K562 (cell line): ENCODE data around the gene CCDC116. TPM values are rescaled to one million over a fixed set of nuclear protein-coding genes. Genes with fewer than 3 reads are reported as not detected.

ENCODE experiments used
- HDGF ChIP-seq: fragments of 450-650 bp; IDR thresholded peaks from 2 replicates; pipeline ENCODE4 v1.6.1; 2016
- MYNN ChIP-seq, 2 experiments: sonication (generic); formaldehyde crosslinking in 1 of 2; IDR thresholded peaks; 2 replicates each; pipeline versions ENCODE4 v1.5.0 to v1.6.1; 2016 to 2020; ENCODE audit warnings: antibody characterized with exemption in 1 of 2, missing genetic modification reagents in 1 of 2
- PHF21A ChIP-seq: fragments of 450-650 bp; IDR thresholded peaks from 2 replicates; pipeline ENCODE4 v1.6.1; 2017; ENCODE audit warnings: low read depth, borderline replicate concordance
- PTBP1 ChIP-seq: fragments of 200-400 bp; formaldehyde crosslinking; IDR thresholded peaks from 2 replicates; pipeline ENCODE4 v1.6.1; 2017; ENCODE audit warnings: low read depth, low read length
- RBM22 ChIP-seq: fragments of 200-400 bp; formaldehyde crosslinking; IDR thresholded peaks from 2 replicates; pipeline ENCODE4 v1.6.1; 2018; ENCODE audit warnings: low read length, low read depth; ENCODE audit not compliant: poor library complexity, severe bottlenecking
- RUNX1 ChIP-seq: sonication (generic); IDR thresholded peaks from 2 replicates; pipeline ENCODE4 v1.6.1; 2016; ENCODE audit warnings: antibody characterized with exemption, low read depth
- SAP30 ChIP-seq: fragments of 200-600 bp; sonication (generic); IDR thresholded peaks from 2 replicates; pipeline ENCODE4 v1.6.1; 2012; ENCODE audit warnings: borderline replicate concordance, low read depth, mild to moderate bottlenecking, moderate library complexity, low read length, control low read depth, inconsistent platforms; ENCODE audit not compliant: insufficient read depth, poor library complexity, severe bottlenecking
- SOX6 ChIP-seq: fragments of 450-650 bp; IDR thresholded peaks from 2 replicates; pipeline ENCODE4 v1.6.1; 2014; ENCODE audit warnings: mild to moderate bottlenecking
- SPI1 ChIP-seq: IDR thresholded peaks from 2 replicates; pipeline ENCODE4 v1.6.1; 2011; ENCODE audit warnings: low read depth, low read length, control low read depth, borderline replicate concordance
- STAG1 ChIP-seq: sonication (generic); formaldehyde crosslinking; IDR thresholded peaks from 2 replicates; pipeline ENCODE4 v1.5.0; 2020; ENCODE audit warnings: missing genetic modification reagents, borderline replicate concordance
- WHSC1 ChIP-seq: IDR thresholded peaks from one replicate; pipeline ENCODE4 v1.6.1; 2012; ENCODE audit warnings: low read length, control low read depth, inconsistent platforms
- ZBTB1 ChIP-seq: sonication (generic); formaldehyde crosslinking; IDR thresholded peaks from 2 replicates; pipeline ENCODE4 v1.8.1; 2023; ENCODE audit warnings: missing genetic modification reagents, low read depth, mild to moderate bottlenecking, borderline replicate concordance
- ZC3H4 ChIP-seq: sonication (generic); formaldehyde crosslinking; IDR thresholded peaks from 2 replicates; pipeline ENCODE4 v1.9.0; 2021; ENCODE audit warnings: missing genetic modification reagents, borderline replicate concordance
- ZNF124 ChIP-seq: sonication (generic); formaldehyde crosslinking; IDR thresholded peaks from 2 replicates; pipeline ENCODE4 v1.8.1; 2022; ENCODE audit warnings: missing genetic modification reagents
- ZNF184 ChIP-seq: sonication (generic); formaldehyde crosslinking; IDR thresholded peaks from 2 replicates; pipeline ENCODE4 v1.5.0; 2020; ENCODE audit warnings: missing genetic modification reagents
- ZNF282 ChIP-seq: sonication (generic); formaldehyde crosslinking; IDR thresholded peaks from 2 replicates; pipeline ENCODE4 v1.8.1; 2023; ENCODE audit warnings: missing genetic modification reagents
- ZNF639 ChIP-seq, 2 experiments: fragments of 200-800 bp in 1 of 2; sonication (Bioruptor generic) in 1 of 2; sonication (generic) in 1 of 2; formaldehyde crosslinking in 1 of 2; IDR thresholded peaks in 1 of 2; conservative IDR thresholded peaks in 1 of 2; 2 replicates each; pipeline versions ENCODE4 v1.5.0 to v1.6.1; 2016 to 2020; ENCODE audit warnings: missing compliant biosample characterization in 1 of 2, missing genetic modification characterization in 1 of 2, missing genetic modification reagents in 1 of 2
- ZSCAN29 ChIP-seq: fragments of 450-650 bp; IDR thresholded peaks from 2 replicates; pipeline ENCODE4 v1.6.1; 2017
- polyA plus RNA-seq, 8 experiments: library from polyadenylated mRNA; depleted of rRNA in 4 of 8; stranded (reverse) in 5 of 8; unstranded in 3 of 8; fragments of >200 nt; fragmentation: Nextera tagmentation in 2 of 8; fragmentation: Illumina TruSeq in 1 of 8; extraction: Ambion mirVana in 2 of 8; extraction: Trizol in 1 of 8; gene quantifications; 2 replicates each; pipeline versions ENCODE4 v1.2.1 to v1.2.3, GENCODE V29; 2011 to 2014; ENCODE audit warnings: inconsistent platforms in 1 of 8, missing spikeins in 1 of 8
- total RNA-seq, 7 experiments: library from RNA; depleted of rRNA in 6 of 7; stranded (reverse); fragments of >200 nt in 6 of 7; fragmentation: Illumina TruSeq in 2 of 7; extraction: Trizol in 2 of 7; gene quantifications; 2 replicates each; pipeline versions ENCODE4 v1.2.1 to v1.2.3, GENCODE V29; 2011 to 2021; ENCODE audit warnings: low replicate concordance in 1 of 7

Gene CCDC116
- total and polyA plus RNA-seq, 9 of the 15 experiments (the other 6 are each of a cell fraction or from before 2014, with no cell fraction given): 1.6 to 11.3 (median 4.7) TPM

GRCh38 chr22:21682385-21683175 lies 50.0 kb downstream of the CCDC116 start (continued):
- TF ChIP-seq ZNF184 (CRISPR knock-in tag) (peak; percentile 66; the same call in 1 of the 2 replicates), WHSC1 (peak; percentile 39), PHF21A (no peak), ZNF282 (peak; percentile 49; the same call in 1 of the 2 replicates), MYNN (IDR thresholded peaks at IDR 0.05) (no peak), MYNN (CRISPR knock-in tag; IDR thresholded peaks at IDR 0.05) (peak; percentile 56; the same call in 1 of the 2 replicates), ZSCAN29 (0 out of 2 replicates have a peak, but pooled peaks have one; percentile 4), SAP30 (peak; percentile 24), RUNX1 (0 out of 2 replicates have a peak, but pooled peaks have one; percentile 13), ZNF124 (CRISPR knock-in tag) (peak; percentile 58; the same call in 1 of the 2 replicates), HDGF (peak; percentile 30; the same call in 1 of the 2 replicates), STAG1 (CRISPR knock-in tag) (peak; percentile 8; the same call in 1 of the 2 replicates), ZNF639 (CRISPR knock-in tag; conservative IDR thresholded peaks at IDR 0.05 in 1 of 2, IDR thresholded peaks at IDR 0.05 in 1 of 2) (peak in 1 of 2 experiments; percentile 94; a peak in 1 of 4 replicates), RBM22 (no peak), PTBP1 (0 out of 2 replicates have a peak, but pooled peaks have one; percentile 9), SPI1 (0 out of 2 replicates have a peak, but pooled peaks have one; percentile 31), ZC3H4 (peak; percentile 92), ZBTB1 (CRISPR knock-in tag) (0 out of 2 replicates have a peak, but pooled peaks have one; percentile 30), SOX6 (no peak)
